ENCODE measurements around the gene SPOCK1. TPM values are rescaled to one million over a fixed set of nuclear protein-coding genes. Genes with fewer than 3 reads are reported as not detected.

Gene SPOCK1
- total and polyA plus RNA-seq, 2 experiments from 2014 or later: 8.2 to 10.5 TPM

DNA sequence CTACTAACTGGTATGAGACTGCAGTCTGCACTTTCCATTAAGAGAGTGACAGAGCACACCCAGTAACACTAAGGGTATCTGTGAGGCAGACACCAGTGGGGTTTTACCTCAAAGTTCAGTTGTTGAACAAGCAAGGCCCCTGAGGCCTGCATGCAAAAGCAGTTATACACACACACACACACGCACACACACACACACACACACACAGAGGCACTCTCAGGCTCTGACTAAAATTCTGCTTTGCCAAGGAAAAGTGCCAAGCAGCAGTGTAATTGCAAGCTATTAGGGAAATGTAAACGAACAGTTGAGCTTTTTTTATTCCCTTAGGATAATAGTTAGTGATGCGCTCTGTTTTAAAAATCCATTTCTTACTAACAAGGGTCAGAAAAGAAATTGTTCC is 377.1 kb downstream of the SPOCK1 start:
- DNase-seq (ENCODE audit: low spot score) (no peak), ATAC-seq (no peak)
- Mint-ChIP-seq H3K9me3 (no peaks in the 10 kb centered on the region), H3K27ac (no peak overlapping the region), H3K4me3 (no peak overlapping the region), H3K4me1 (peaks cover 3% of the 10 kb centered on the region; the same call in 2 of the 3 replicates), H3K27me3 (ENCODE audit: insufficient read depth, low read depth, poor library complexity) (no peaks in the 10 kb centered on the region), H3K36me3 (ENCODE audit: low read depth) (no peaks in the 10 kb centered on the region)
- Histone ChIP-seq H3K27ac (ENCODE audit: low read depth) (no peak overlapping the region), H3K27me3 (ENCODE audit: insufficient read depth) (no peaks in the 10 kb centered on the region), H3F3A (replicated peaks; ENCODE audit: low read depth) (no peaks in the 10 kb centered on the region), H3K4me2 (no peak overlapping the region), H3K9me2 (ENCODE audit: insufficient read depth) (peaks cover 5% of the 10 kb centered on the region; the same call in 1 of the 2 replicates), H3K36me3 (ENCODE audit: insufficient read depth) (no peaks in the 10 kb centered on the region), H3K4me3 (no peak overlapping the region), H3K4me1 (ENCODE audit: insufficient read depth) (peaks cover 4% of the 10 kb centered on the region; the same call in 1 of the 2 replicates), H2AFZ (no peak overlapping the region), H4K20me1 (replicated peaks; ENCODE audit: insufficient read depth) (no peaks in the 10 kb centered on the region), H3K79me2 (replicated peaks; ENCODE audit: insufficient read depth) (no peaks in the 10 kb centered on the region)
- no peak for TF ChIP-seq NANOG (IDR thresholded peaks at IDR 0.05; ENCODE audit: borderline replicate concordance)
- TF ChIP-seq, protein P1, sequence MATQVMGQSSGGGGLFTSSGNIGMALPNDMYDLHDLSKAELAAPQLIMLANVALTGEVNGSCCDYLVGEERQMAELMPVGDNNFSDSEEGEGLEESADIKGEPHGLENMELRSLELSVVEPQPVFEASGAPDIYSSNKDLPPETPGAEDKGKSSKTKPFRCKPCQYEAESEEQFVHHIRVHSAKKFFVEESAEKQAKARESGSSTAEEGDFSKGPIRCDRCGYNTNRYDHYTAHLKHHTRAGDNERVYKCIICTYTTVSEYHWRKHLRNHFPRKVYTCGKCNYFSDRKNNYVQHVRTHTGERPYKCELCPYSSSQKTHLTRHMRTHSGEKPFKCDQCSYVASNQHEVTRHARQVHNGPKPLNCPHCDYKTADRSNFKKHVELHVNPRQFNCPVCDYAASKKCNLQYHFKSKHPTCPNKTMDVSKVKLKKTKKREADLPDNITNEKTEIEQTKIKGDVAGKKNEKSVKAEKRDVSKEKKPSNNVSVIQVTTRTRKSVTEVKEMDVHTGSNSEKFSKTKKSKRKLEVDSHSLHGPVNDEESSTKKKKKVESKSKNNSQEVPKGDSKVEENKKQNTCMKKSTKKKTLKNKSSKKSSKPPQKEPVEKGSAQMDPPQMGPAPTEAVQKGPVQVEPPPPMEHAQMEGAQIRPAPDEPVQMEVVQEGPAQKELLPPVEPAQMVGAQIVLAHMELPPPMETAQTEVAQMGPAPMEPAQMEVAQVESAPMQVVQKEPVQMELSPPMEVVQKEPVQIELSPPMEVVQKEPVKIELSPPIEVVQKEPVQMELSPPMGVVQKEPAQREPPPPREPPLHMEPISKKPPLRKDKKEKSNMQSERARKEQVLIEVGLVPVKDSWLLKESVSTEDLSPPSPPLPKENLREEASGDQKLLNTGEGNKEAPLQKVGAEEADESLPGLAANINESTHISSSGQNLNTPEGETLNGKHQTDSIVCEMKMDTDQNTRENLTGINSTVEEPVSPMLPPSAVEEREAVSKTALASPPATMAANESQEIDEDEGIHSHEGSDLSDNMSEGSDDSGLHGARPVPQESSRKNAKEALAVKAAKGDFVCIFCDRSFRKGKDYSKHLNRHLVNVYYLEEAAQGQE (IDR thresholded peaks at IDR 0.05; ENCODE audit: unreplicated experiment): no peak
- no peak for TF ChIP-seq ZNF331 (CRISPR knock-in tag; IDR thresholded peaks at IDR 0.05; ENCODE audit: low read depth)
- TF ChIP-seq, protein P2, sequence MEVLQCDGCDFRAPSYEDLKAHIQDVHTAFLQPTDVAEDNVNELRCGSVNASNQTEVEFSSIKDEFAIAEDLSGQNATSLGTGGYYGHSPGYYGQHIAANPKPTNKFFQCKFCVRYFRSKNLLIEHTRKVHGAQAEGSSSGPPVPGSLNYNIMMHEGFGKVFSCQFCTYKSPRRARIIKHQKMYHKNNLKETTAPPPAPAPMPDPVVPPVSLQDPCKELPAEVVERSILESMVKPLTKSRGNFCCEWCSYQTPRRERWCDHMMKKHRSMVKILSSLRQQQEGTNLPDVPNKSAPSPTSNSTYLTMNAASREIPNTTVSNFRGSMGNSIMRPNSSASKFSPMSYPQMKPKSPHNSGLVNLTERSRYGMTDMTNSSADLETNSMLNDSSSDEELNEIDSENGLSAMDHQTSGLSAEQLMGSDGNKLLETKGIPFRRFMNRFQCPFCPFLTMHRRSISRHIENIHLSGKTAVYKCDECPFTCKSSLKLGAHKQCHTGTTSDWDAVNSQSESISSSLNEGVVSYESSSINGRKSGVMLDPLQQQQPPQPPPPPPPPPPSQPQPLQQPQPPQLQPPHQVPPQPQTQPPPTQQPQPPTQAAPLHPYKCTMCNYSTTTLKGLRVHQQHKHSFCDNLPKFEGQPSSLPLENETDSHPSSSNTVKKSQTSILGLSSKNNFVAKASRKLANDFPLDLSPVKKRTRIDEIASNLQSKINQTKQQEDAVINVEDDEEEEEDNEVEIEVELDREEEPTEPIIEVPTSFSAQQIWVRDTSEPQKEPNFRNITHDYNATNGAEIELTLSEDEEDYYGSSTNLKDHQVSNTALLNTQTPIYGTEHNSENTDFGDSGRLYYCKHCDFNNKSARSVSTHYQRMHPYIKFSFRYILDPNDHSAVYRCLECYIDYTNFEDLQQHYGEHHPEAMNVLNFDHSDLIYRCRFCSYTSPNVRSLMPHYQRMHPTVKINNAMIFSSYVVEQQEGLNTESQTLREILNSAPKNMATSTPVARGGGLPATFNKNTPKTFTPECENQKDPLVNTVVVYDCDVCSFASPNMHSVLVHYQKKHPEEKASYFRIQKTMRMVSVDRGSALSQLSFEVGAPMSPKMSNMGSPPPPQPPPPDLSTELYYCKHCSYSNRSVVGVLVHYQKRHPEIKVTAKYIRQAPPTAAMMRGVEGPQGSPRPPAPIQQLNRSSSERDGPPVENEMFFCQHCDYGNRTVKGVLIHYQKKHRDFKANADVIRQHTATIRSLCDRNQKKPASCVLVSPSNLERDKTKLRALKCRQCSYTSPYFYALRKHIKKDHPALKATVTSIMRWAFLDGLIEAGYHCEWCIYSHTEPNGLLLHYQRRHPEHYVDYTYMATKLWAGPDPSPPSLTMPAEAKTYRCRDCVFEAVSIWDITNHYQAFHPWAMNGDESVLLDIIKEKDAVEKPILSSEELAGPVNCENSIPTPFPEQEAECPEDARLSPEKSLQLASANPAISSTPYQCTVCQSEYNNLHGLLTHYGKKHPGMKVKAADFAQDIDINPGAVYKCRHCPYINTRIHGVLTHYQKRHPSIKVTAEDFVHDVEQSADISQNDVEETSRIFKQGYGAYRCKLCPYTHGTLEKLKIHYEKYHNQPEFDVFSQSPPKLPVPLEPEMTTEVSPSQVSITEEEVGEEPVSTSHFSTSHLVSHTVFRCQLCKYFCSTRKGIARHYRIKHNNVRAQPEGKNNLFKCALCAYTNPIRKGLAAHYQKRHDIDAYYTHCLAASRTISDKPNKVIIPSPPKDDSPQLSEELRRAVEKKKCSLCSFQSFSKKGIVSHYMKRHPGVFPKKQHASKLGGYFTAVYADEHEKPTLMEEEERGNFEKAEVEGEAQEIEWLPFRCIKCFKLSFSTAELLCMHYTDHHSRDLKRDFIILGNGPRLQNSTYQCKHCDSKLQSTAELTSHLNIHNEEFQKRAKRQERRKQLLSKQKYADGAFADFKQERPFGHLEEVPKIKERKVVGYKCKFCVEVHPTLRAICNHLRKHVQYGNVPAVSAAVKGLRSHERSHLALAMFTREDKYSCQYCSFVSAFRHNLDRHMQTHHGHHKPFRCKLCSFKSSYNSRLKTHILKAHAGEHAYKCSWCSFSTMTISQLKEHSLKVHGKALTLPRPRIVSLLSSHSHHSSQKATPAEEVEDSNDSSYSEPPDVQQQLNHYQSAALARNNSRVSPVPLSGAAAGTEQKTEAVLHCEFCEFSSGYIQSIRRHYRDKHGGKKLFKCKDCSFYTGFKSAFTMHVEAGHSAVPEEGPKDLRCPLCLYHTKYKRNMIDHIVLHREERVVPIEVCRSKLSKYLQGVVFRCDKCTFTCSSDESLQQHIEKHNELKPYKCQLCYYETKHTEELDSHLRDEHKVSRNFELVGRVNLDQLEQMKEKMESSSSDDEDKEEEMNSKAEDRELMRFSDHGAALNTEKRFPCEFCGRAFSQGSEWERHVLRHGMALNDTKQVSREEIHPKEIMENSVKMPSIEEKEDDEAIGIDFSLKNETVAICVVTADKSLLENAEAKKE (CRISPR knock-in tag; IDR thresholded peaks at IDR 0.05): no peak
- TF ChIP-seq, protein P3, sequence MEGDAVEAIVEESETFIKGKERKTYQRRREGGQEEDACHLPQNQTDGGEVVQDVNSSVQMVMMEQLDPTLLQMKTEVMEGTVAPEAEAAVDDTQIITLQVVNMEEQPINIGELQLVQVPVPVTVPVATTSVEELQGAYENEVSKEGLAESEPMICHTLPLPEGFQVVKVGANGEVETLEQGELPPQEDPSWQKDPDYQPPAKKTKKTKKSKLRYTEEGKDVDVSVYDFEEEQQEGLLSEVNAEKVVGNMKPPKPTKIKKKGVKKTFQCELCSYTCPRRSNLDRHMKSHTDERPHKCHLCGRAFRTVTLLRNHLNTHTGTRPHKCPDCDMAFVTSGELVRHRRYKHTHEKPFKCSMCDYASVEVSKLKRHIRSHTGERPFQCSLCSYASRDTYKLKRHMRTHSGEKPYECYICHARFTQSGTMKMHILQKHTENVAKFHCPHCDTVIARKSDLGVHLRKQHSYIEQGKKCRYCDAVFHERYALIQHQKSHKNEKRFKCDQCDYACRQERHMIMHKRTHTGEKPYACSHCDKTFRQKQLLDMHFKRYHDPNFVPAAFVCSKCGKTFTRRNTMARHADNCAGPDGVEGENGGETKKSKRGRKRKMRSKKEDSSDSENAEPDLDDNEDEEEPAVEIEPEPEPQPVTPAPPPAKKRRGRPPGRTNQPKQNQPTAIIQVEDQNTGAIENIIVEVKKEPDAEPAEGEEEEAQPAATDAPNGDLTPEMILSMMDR (conservative IDR thresholded peaks at IDR 0.05; ENCODE audit: low read depth in 2 of 2): no peak
- no peak for TF ChIP-seq JUNB (IDR thresholded peaks at IDR 0.05; ENCODE audit: unreplicated experiment)
- TF ChIP-seq ZNF114 (CRISPR knock-in tag; IDR thresholded peaks at IDR 0.05): no peak
- no peak for TF ChIP-seq EZH2 (IDR thresholded peaks at IDR 0.05; ENCODE audit: low read depth, unreplicated experiment)
- TF ChIP-seq CREB1 (CRISPR knock-in tag; IDR thresholded peaks at IDR 0.05; ENCODE audit: low read depth): no peak

Data from GM23338 (cell line).